ENCODE data around the gene RNASE8. TPM values are rescaled to one million over a fixed set of nuclear protein-coding genes. Genes with fewer than 3 reads are reported as not detected.

Gene RNASE8
- total RNA-seq, 4 donors from 2014 or later = not detected

GRCh38 chr14:21089877-21090193 is 32.2 kb downstream of the RNASE8 start:
- Histone ChIP-seq H3K4me1 (no peaks in the 10 kb centered on the region), H3K27ac (no peak overlapping the region), H3K9me3 (no peaks in the 10 kb centered on the region), H3K27me3 (no peaks in the 10 kb centered on the region), H3K4me3 (no peak overlapping the region), H3K36me3 (peaks cover 0 to 50% of the 10 kb centered on the region in 2 donors)
- in situ Hi-C loops (cut with MboI; ENCODE audit: low sequenced_read_pairs in 4 of 4) = loop anchor here in 2 of 4 donors (10.0 kb wide), 1 partner anchor 75 kb away; no protein-coding TSS in a partner anchor
- intact Hi-C loops (cut with DNase I; ENCODE audit: low total_unique reads) = no loop called here
- ATAC-seq = no peak
- no peak for DNase-seq
- no peak for TF ChIP-seq POLR2A (IDR thresholded peaks at IDR 0.05)
- TF ChIP-seq CTCF (IDR thresholded peaks at IDR 0.05 in 4 of 5, conservative IDR thresholded peaks at IDR 0.05 in 1 of 5) = no peak

GRCh38 chr14:21090194-21090939 is 32.7 kb downstream of the RNASE8 start:
- TF ChIP-seq POLR2A (IDR thresholded peaks at IDR 0.05) = no peak
- peak; percentile 11 to 57 (median 48) for TF ChIP-seq CTCF (IDR thresholded peaks at IDR 0.05 in 4 of 5, conservative IDR thresholded peaks at IDR 0.05 in 1 of 5)
- Histone ChIP-seq H3K4me3 (no peak overlapping the region), H3K4me1 (no peaks in the 10 kb centered on the region), H3K27me3 (no peaks in the 10 kb centered on the region), H3K27ac (no peak overlapping the region), H3K36me3 (peaks cover 0 to 44% of the 10 kb centered on the region in 2 donors), H3K9me3 (no peaks in the 10 kb centered on the region)
- intact Hi-C loops (cut with DNase I; ENCODE audit: low total_unique reads) = no loop called here
- in situ Hi-C loops (cut with MboI; ENCODE audit: low sequenced_read_pairs in 4 of 4) = loop anchor here in 2 of 4 donors (10.0 kb wide), 1 partner anchor 76 kb away; no protein-coding TSS in a partner anchor
- no peak for ATAC-seq
- no peak for DNase-seq

- Histone ChIP-seq H3K27ac (no peak overlapping the region), H3K27me3 (no peaks in the 10 kb centered on the region), H3K36me3 (peaks cover 0 to 39% of the 10 kb centered on the region in 2 donors), H3K4me1 (peaks cover 0 to under 1% of the 10 kb centered on the region in 2 donors), H3K9me3 (no peaks in the 10 kb centered on the region), H3K4me3 (no peak overlapping the region)
- in situ Hi-C loops (cut with MboI; ENCODE audit: low sequenced_read_pairs in 4 of 4) = loop anchor here in 2 of 4 donors (10.0 kb wide), 1 partner anchor 76 kb away; no protein-coding TSS in a partner anchor
- ATAC-seq = no peak
- intact Hi-C loops (cut with DNase I; ENCODE audit: low total_unique reads) = no loop called here
- DNase-seq = no peak
- TF ChIP-seq POLR2A (IDR thresholded peaks at IDR 0.05) = no peak
- no peak for TF ChIP-seq CTCF (IDR thresholded peaks at IDR 0.05 in 4 of 5, conservative IDR thresholded peaks at IDR 0.05 in 1 of 5)
These were observed 33.5 kb downstream of the RNASE8 start for GRCh38 chr14:21090940-21091663.

GRCh38 chr14:21091821-21092272 is 34.2 kb downstream of the RNASE8 start:
- no peak for ATAC-seq
- no peak for DNase-seq
- peaks cover 0 to 8% of the 10 kb centered on the region in 2 donors for H3K4me1 ChIP-seq

More at GRCh38 chr14:21091821-21092272, 34.2 kb downstream of the RNASE8 start:
- intact Hi-C loops (cut with DNase I; ENCODE audit: low total_unique reads) = loop anchor here (1.0 kb wide), 3 partner anchors 12 to 78 kb away; no protein-coding TSS in a partner anchor
- Histone ChIP-seq H3K4me3 (no peak overlapping the region), H3K27me3 (no peaks in the 10 kb centered on the region), H3K36me3 (peaks cover 0 to 35% of the 10 kb centered on the region in 2 donors), H3K27ac (peak overlapping the region in 2 of 4 donors; percentile 33 to 63), H3K9me3 (no peaks in the 10 kb centered on the region)
- TF ChIP-seq CTCF (IDR thresholded peaks at IDR 0.05 in 4 of 5, conservative IDR thresholded peaks at IDR 0.05 in 1 of 5) (no peak), POLR2A (IDR thresholded peaks at IDR 0.05) (no peak)
- in situ Hi-C loops (cut with MboI; ENCODE audit: low sequenced_read_pairs in 4 of 4) = loop anchor here in 2 of 4 donors (10.0 kb wide), 1 partner anchor 77 kb away; no protein-coding TSS in a partner anchor
